Measurements from ENCODE around the gene IPO7. TPM values are rescaled to one million over a fixed set of nuclear protein-coding genes. Genes with fewer than 3 reads are reported as not detected.

Gene IPO7
- polyA plus RNA-seq, 1 of the 3 experiments (the other 2 are of a cell fraction): 25.4 TPM

GRCh38 chr11:9384535-9385326 is at the start of gene IPO7 (continued):
- TF ChIP-seq USF1 (IDR thresholded peaks at IDR 0.05; ENCODE audit: borderline replicate concordance, low read depth) (peak; percentile 87), ELF1 (IDR thresholded peaks at IDR 0.05) (peak; percentile 76), TEAD4 (IDR thresholded peaks at IDR 0.05; ENCODE audit: borderline replicate concordance, insufficient read depth) (no peak), RFX5 (IDR thresholded peaks at IDR 0.05; ENCODE audit: low read length) (no peak), SMC3 (IDR thresholded peaks at IDR 0.05; ENCODE audit: low read depth, low read length) (no peak; the same call in 1 of the 2 replicates), JUND (IDR thresholded peaks at IDR 0.05) (no peak), YY1 (IDR thresholded peaks at IDR 0.05; ENCODE audit: low read depth) (peak; percentile 62), POLR2AphosphoS5 (IDR thresholded peaks at IDR 0.05; ENCODE audit: low read depth, low read length) (peak; percentile 97), EZH2phosphoT487 (IDR thresholded peaks at IDR 0.05; ENCODE audit: borderline replicate concordance, low read depth) (no peak), ZBTB33 (IDR thresholded peaks at IDR 0.05; ENCODE audit: borderline replicate concordance, low read depth) (no peak)

- Histone ChIP-seq H3K9me3 (no peaks in the 10 kb centered on the region), H3K27me3 (ENCODE audit: insufficient read depth) (no peaks in the 10 kb centered on the region), H3K4me2 (no peak overlapping the region), H3F3A (replicated peaks; ENCODE audit: insufficient read depth) (no peaks in the 10 kb centered on the region), H3K9me2 (no peaks in the 10 kb centered on the region), H3K4me1 (ENCODE audit: control insufficient read depth in 1 of 2, insufficient read depth in 2 of 2, low read depth in 1 of 2, low read length in 1 of 2) (no peaks in the 10 kb centered on the region), H3K27ac (ENCODE audit: low read depth in 2 of 2, low read length in 1 of 2) (no peak overlapping the region), H2AFZ (ENCODE audit: low read depth) (no peak overlapping the region), H3K4me3 (ENCODE audit: low read depth in 2 of 2, low read length in 1 of 2) (no peak overlapping the region), H3K36me3 (replicated peaks in 1 of 2; ENCODE audit: control insufficient read depth in 1 of 2, insufficient read depth in 2 of 2, low read length in 1 of 2) (no peaks in the 10 kb centered on the region), H3K9ac (no peak overlapping the region), H4K20me1 (ENCODE audit: insufficient read depth) (no peaks in the 10 kb centered on the region), H3K79me2 (ENCODE audit: insufficient read depth) (no peaks in the 10 kb centered on the region)
- TF ChIP-seq EP300 (IDR thresholded peaks at IDR 0.05; ENCODE audit: borderline replicate concordance in 1 of 2, low read depth in 1 of 2, low read length in 1 of 2) (no peak), RAD21 (IDR thresholded peaks at IDR 0.05; ENCODE audit: low read length) (no peak), FOSL2 (IDR thresholded peaks at IDR 0.05; ENCODE audit: borderline replicate concordance, low read depth) (no peak), TAF1 (IDR thresholded peaks at IDR 0.05; ENCODE audit: borderline replicate concordance, low read depth, low read length) (no peak), SMC3 (IDR thresholded peaks at IDR 0.05; ENCODE audit: low read depth, low read length) (no peak), NRF1 (IDR thresholded peaks at IDR 0.05; ENCODE audit: low read depth, low read length) (no peak), MXI1 (IDR thresholded peaks at IDR 0.05; ENCODE audit: low read depth, low read length) (no peak), USF1 (IDR thresholded peaks at IDR 0.05; ENCODE audit: borderline replicate concordance, low read depth) (no peak), TCF12 (IDR thresholded peaks at IDR 0.05) (no peak), RFX5 (IDR thresholded peaks at IDR 0.05; ENCODE audit: low read length) (no peak), MAX (IDR thresholded peaks at IDR 0.05; ENCODE audit: low read depth) (no peak), FOXJ3 (CRISPR knock-in tag; IDR thresholded peaks at IDR 0.05) (no peak), RCOR1 (IDR thresholded peaks at IDR 0.05; ENCODE audit: low read length) (no peak), ZBTB33 (IDR thresholded peaks at IDR 0.05; ENCODE audit: borderline replicate concordance, low read depth) (no peak), CTCF (IDR thresholded peaks at IDR 0.05) (no peak), CHD2 (IDR thresholded peaks at IDR 0.05; ENCODE audit: low read length, partially characterized antibody) (no peak), YY1 (IDR thresholded peaks at IDR 0.05; ENCODE audit: low read depth) (no peak)
- no peak for DNase-seq
- 79% methylated on average over 5 of the region's 5 CpGs for WGBS (ENCODE audit: low lambda C conversion rate)
- ChIA-PET POLR2A (no interaction called here), CTCF (no interaction called here)
Measured at GRCh38 chr11:9341638-9342178, 42.7 kb upstream of the IPO7 start.

Measured in SK-N-SH (cell line).